ENCODE measurements around the gene DOK7. TPM values are rescaled to one million over a fixed set of nuclear protein-coding genes. Genes with fewer than 3 reads are reported as not detected.

Gene DOK7
- total and polyA plus RNA-seq, 2 of the 4 experiments (the other 2 are of a cell fraction), result not detected

DNA sequence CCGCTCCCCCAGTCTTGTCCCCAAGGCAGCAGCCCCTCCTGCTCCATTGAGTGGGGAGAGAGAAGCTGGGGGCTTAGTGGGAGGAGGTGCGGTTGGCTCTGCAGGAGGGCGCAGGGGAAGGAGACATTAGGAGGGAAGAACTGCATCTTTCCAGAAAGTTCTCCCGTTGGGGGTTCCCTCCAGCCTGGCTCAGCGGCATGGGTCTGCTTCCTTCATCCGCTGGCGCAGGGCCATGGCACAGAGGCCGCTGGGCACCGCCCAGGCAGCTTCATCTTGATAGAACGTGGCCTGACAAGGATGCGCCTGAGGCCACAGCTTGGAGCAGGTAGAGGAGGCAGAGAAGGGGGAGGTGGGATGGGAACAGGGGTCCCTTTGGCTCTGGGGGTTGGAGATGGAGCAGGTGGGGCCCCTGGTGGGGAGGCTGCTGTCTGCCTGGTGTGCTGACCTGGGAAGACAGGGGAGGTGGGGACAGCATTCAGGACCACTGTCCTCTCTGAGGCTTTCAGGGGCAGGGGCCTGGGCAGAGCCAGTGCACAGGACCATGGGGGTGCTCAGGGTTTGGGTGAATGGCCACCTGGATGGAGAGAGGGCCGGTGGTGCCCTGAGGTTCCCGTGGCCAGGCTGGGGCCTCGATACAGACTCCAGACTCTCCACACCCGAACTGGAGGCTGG, 12.1 kb downstream of the DOK7 start:
- in situ Hi-C loops (cut with MboI; ENCODE audit: low sequenced_read_pairs), result no loop called here
- Histone ChIP-seq H4K20me1 (ENCODE audit: insufficient read depth, low read length) (no peaks in the 10 kb centered on the region), H3K4me1 (ENCODE audit: control insufficient read depth, insufficient read depth, low read length) (no peaks in the 10 kb centered on the region), H3K27me3 (ENCODE audit: control insufficient read depth, insufficient read depth, low read length) (peaks cover 44% of the 10 kb centered on the region), H2AK9ac (replicated peaks; ENCODE audit: low read depth, low read length, poor library complexity) (no peak overlapping the region), H3K79me1 (ENCODE audit: low read depth in 1 of 2, low read length in 2 of 2) (no peaks in the 10 kb centered on the region), H3K56ac (ENCODE audit: extremely low read depth, insufficient read depth, low read length) (no peak overlapping the region), H2BK5ac (ENCODE audit: low read depth, low read length, poor library complexity, severe bottlenecking) (no peak overlapping the region), H2AK5ac (ENCODE audit: low read depth, low read length) (no peak overlapping the region), H2BK120ac (ENCODE audit: low read depth, low read length) (no peak overlapping the region), H3K4me2 (ENCODE audit: low read depth, low read length) (no peak overlapping the region), H4K5ac (ENCODE audit: low read depth, low read length) (no peak overlapping the region), H3K9me1 (ENCODE audit: insufficient read depth, low read length) (no peaks in the 10 kb centered on the region), H2BK15ac (ENCODE audit: low read depth, low read length) (no peak overlapping the region), H4K91ac (ENCODE audit: insufficient read depth, low read depth, low read length) (no peak overlapping the region), H3K18ac (ENCODE audit: low read depth, low read length) (no peak overlapping the region), H3K9ac (ENCODE audit: low read depth, low read length) (no peak overlapping the region), H2AFZ (replicated peaks; ENCODE audit: low read length, poor library complexity) (no peak overlapping the region), H3K27ac (ENCODE audit: insufficient read depth, low read length) (no peak overlapping the region), H3K14ac (replicated peaks; ENCODE audit: low read depth, low read length) (no peak overlapping the region), H3K4ac (ENCODE audit: low read depth, low read length) (no peak overlapping the region), H3K4me3 (ENCODE audit: insufficient read depth, low read depth, low read length) (no peak overlapping the region), H3K36me3 (ENCODE audit: control insufficient read depth, insufficient read depth, low read length) (no peaks in the 10 kb centered on the region), H3K9me3 (ENCODE audit: control insufficient read depth, insufficient read depth, low read length) (no peaks in the 10 kb centered on the region), H3K23ac (ENCODE audit: low read depth, low read length) (no peak overlapping the region), H2BK20ac (ENCODE audit: low read depth, low read length) (no peak overlapping the region), H4K8ac (ENCODE audit: low read depth in 2 of 2, low read length in 2 of 2) (no peak overlapping the region)
- dilution Hi-C loops (cut with HindIII; ENCODE audit: low sequenced_read_pairs, unreplicated experiment), result no loop called here
- no TSS peak for BruUV-seq (replicated peaks)
- ChIA-PET POLR2A (ENCODE audit: unreplicated experiment) (no interaction called here), CTCF (no interaction called here)
- intact Hi-C loops (cut with micrococcal nuclease), result no loop called here
- DNase-seq (no peak), ATAC-seq (ENCODE audit: low read depth) (no peak)
- WGBS, 2 experiments (ENCODE audit: extremely low coverage in 2 of 2, insufficient read length in 1 of 2), result no CpG with 5 or more reads among the region's 15 CpGs
- no peak for TF ChIP-seq RCOR1 (IDR thresholded peaks at IDR 0.05; ENCODE audit: insufficient replicate concordance, low read length)
- no peak for TF ChIP-seq MAZ (IDR thresholded peaks at IDR 0.05; ENCODE audit: borderline replicate concordance, low read depth, low read length)
- TF ChIP-seq FOS (IDR thresholded peaks at IDR 0.05; ENCODE audit: low read depth, low read length), result no peak
- TF ChIP-seq, protein P1, sequence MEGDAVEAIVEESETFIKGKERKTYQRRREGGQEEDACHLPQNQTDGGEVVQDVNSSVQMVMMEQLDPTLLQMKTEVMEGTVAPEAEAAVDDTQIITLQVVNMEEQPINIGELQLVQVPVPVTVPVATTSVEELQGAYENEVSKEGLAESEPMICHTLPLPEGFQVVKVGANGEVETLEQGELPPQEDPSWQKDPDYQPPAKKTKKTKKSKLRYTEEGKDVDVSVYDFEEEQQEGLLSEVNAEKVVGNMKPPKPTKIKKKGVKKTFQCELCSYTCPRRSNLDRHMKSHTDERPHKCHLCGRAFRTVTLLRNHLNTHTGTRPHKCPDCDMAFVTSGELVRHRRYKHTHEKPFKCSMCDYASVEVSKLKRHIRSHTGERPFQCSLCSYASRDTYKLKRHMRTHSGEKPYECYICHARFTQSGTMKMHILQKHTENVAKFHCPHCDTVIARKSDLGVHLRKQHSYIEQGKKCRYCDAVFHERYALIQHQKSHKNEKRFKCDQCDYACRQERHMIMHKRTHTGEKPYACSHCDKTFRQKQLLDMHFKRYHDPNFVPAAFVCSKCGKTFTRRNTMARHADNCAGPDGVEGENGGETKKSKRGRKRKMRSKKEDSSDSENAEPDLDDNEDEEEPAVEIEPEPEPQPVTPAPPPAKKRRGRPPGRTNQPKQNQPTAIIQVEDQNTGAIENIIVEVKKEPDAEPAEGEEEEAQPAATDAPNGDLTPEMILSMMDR (conservative IDR thresholded peaks at IDR 0.05; ENCODE audit: low read depth, low read length), result no peak
- TF ChIP-seq BHLHE40 (IDR thresholded peaks at IDR 0.05; ENCODE audit: low read depth, low read length), result no peak
- no peak for TF ChIP-seq MAFK (IDR thresholded peaks at IDR 0.05; ENCODE audit: low read depth, low read length)
- TF ChIP-seq CEBPB (IDR thresholded peaks at IDR 0.05; ENCODE audit: low read depth, low read length), result no peak
- TF ChIP-seq SMC3 (IDR thresholded peaks at IDR 0.05; ENCODE audit: low read depth, low read length), result no peak
- TF ChIP-seq, protein P2, sequence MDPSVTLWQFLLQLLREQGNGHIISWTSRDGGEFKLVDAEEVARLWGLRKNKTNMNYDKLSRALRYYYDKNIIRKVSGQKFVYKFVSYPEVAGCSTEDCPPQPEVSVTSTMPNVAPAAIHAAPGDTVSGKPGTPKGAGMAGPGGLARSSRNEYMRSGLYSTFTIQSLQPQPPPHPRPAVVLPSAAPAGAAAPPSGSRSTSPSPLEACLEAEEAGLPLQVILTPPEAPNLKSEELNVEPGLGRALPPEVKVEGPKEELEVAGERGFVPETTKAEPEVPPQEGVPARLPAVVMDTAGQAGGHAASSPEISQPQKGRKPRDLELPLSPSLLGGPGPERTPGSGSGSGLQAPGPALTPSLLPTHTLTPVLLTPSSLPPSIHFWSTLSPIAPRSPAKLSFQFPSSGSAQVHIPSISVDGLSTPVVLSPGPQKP (IDR thresholded peaks at IDR 0.05; ENCODE audit: borderline replicate concordance, low read depth, low read length), result no peak
- no peak for TF ChIP-seq CHD1 (IDR thresholded peaks at IDR 0.05; ENCODE audit: low read depth, low read length)
- TF ChIP-seq RAD21 (IDR thresholded peaks at IDR 0.05; ENCODE audit: low read length), result no peak
- TF ChIP-seq RFX5 (IDR thresholded peaks at IDR 0.05; ENCODE audit: low read depth, low read length), result no peak
- TF ChIP-seq, protein P3, sequence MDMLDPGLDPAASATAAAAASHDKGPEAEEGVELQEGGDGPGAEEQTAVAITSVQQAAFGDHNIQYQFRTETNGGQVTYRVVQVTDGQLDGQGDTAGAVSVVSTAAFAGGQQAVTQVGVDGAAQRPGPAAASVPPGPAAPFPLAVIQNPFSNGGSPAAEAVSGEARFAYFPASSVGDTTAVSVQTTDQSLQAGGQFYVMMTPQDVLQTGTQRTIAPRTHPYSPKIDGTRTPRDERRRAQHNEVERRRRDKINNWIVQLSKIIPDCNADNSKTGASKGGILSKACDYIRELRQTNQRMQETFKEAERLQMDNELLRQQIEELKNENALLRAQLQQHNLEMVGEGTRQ (IDR thresholded peaks at IDR 0.05; ENCODE audit: low read depth, low read length), result no peak
- TF ChIP-seq POLR2A (IDR thresholded peaks at IDR 0.05; ENCODE audit: low read depth, low read length), result no peak
- TF ChIP-seq NFE2L2 (IDR thresholded peaks at IDR 0.05; ENCODE audit: low read depth, low read length), result no peak
